GM23248 (cell line): Measurements from ENCODE around the gene SETBP1.

ENCODE experiments used
- EZH2 ChIP-seq: fragments of 200-600 bp; sonication (generic); IDR thresholded peaks from 2 replicates; pipeline ENCODE4 v1.6.1; 2018; ENCODE audit warnings: antibody characterized with exemption, mild to moderate bottlenecking; ENCODE audit not compliant: insufficient read depth, poor library complexity, severe bottlenecking
- EZH2phosphoT487 ChIP-seq: fragments of 200-600 bp; sonication (generic); IDR thresholded peaks from 2 replicates; pipeline ENCODE4 v1.6.1; 2018; ENCODE audit warnings: antibody characterized with exemption, moderate library complexity, mild to moderate bottlenecking, low read depth; ENCODE audit not compliant: insufficient read depth

DNA sequence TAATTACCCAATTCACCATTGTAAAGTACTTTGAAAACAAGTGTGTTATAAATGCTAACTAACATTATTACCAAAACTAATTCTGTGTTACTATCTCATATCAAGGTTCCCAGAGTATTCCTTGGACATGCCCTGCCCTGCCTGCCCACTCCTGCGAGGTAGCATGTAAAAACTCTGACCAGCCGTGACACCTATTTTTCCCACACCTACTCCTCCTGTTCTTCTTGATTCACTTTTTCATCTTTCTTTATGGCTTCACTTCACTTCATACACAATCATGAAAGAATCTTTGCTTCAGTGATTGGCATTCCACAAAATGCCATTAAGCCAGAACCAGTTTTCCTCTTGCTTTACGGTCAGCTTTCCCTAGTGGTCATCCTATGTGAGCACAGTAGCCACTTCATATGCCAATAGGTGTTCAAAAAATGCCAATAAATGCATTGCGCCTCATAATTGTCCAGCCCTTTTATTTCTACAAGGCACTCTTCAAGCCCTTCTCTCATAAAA lies 42.6 kb upstream of the SETBP1 start:
- TF ChIP-seq EZH2phosphoT487 (no peak), EZH2 (no peak)
